Measurements from ENCODE around the gene WWC1.

- TF ChIP-seq CTCF (IDR thresholded peaks at IDR 0.05; ENCODE audit: low read length), result no peak
- no peak for TF ChIP-seq EZH2 (optimal IDR thresholded peaks at IDR 0.05; ENCODE audit: low read depth, low read length)
These were observed 49.0 kb downstream of the WWC1 start for GRCh38 chr5:168340487-168340886.
